Ascending aorta (tissue), 2 donors: ENCODE data around the gene EMILIN3. TPM values are rescaled to one million over a fixed set of nuclear protein-coding genes. Genes with fewer than 3 reads are reported as not detected.
A peak's percentile ranks its signal among the peaks of the same experiment; 100 is the strongest.

Experiments
- DNase-seq, 2 donors: peaks; one replicate each; pipeline ENCODE4 v3.0.0-alpha.2; 2019; ENCODE audit warnings: low spot score in 2 of 2
- H3K27ac ChIP-seq, 2 donors: fragments of 200-600 bp; sonication (generic); one replicate each; pipeline ENCODE4 v1.5.1; 2016 to 2017; ENCODE audit warnings: mild to moderate bottlenecking in 1 of 2
- H3K27me3 ChIP-seq: fragments of 200-600 bp; sonication (generic); one replicate; pipeline ENCODE4 v1.5.1; 2017
- H3K36me3 ChIP-seq, 2 donors: fragments of 200-600 bp; sonication (generic); one replicate each; pipeline ENCODE4 v1.5.1; 2016
- H3K4me1 ChIP-seq, 2 donors: fragments of 200-600 bp; sonication (generic); one replicate each; pipeline ENCODE4 v1.5.1; 2016 to 2017; ENCODE audit warnings: mild to moderate bottlenecking in 1 of 2
- H3K4me3 ChIP-seq, 2 donors: fragments of 200-600 bp; sonication (generic); one replicate each; pipeline ENCODE4 v1.5.1; 2016 to 2017; ENCODE audit warnings: mild to moderate bottlenecking in 1 of 2
- H3K9me3 ChIP-seq, 2 donors: fragments of 200-600 bp; sonication (generic); one replicate each; pipeline ENCODE4 v1.5.1; 2016
- CTCF ChIP-seq, 3 experiments: fragments of 200-600 bp in 2 of 3; fragments of 450-650 bp in 1 of 3; sonication (generic) in 2 of 3; IDR thresholded peaks; one replicate each; pipeline ENCODE4 v1.5.1; 2016 to 2019; ENCODE audit warnings: antibody characterized with exemption in 3 of 3, mild to moderate bottlenecking in 1 of 3, moderate library complexity in 1 of 3
- intact Hi-C: fragments of 100-400 bp; cut with DNase I; formaldehyde crosslinking; loops from one replicate; pipeline ENCODE4 v1.15.1; 2023
- total RNA-seq: library from RNA; depleted of rRNA; stranded (reverse); fragments of >200 nt; gene quantifications from one replicate; pipeline ENCODE4 v1.1.0, GENCODE V29; 2016

EMILIN3 gene
- total RNA-seq, 1 donor from 2014 or later: 0.53 TPM

GRCh38 chr20:41330941-41331340 is 35.7 kb downstream of the EMILIN3 start:
- H3K36me3 ChIP-seq: no peaks in the 10 kb centered on the region
- no peaks in the 10 kb centered on the region for H3K27me3 ChIP-seq
- DNase-seq: peak in 1 of 2 donors; percentile 57
- TF ChIP-seq CTCF (IDR thresholded peaks at IDR 0.05): no peak
- H3K4me3 ChIP-seq: no peak overlapping the region
- intact Hi-C loops: loop anchor here (10.0 kb wide), 1 partner anchor 826 kb away; no protein-coding TSS in a partner anchor
- peaks cover 9 to 14% of the 10 kb centered on the region in 2 donors for H3K4me1 ChIP-seq
- no peaks in the 10 kb centered on the region for H3K9me3 ChIP-seq
- H3K27ac ChIP-seq: no peak overlapping the region

- no peak for TF ChIP-seq CTCF (IDR thresholded peaks at IDR 0.05)
- Histone ChIP-seq H3K36me3 (no peaks in the 10 kb centered on the region), H3K27ac (peak overlapping the region; percentile 89 to 95), H3K9me3 (no peaks in the 10 kb centered on the region), H3K27me3 (no peaks in the 10 kb centered on the region), H3K4me1 (peaks cover 9 to 14% of the 10 kb centered on the region in 2 donors), H3K4me3 (no peak overlapping the region)
- intact Hi-C loops: loop anchor here (10.0 kb wide), 1 partner anchor 826 kb away; no protein-coding TSS in a partner anchor
- peak in 1 of 2 donors; percentile 65 for DNase-seq
Observed at GRCh38 chr20:41330343-41330720, 36.3 kb downstream of the EMILIN3 start.

- intact Hi-C loops: loop anchor here (1.0 to 10.0 kb wide), 3 partner anchors 12 to 825 kb away; partner anchors contain the start of gene ZHX3
- Histone ChIP-seq H3K36me3 (no peaks in the 10 kb centered on the region), H3K27me3 (no peaks in the 10 kb centered on the region), H3K27ac (peak overlapping the region; percentile 89 to 95), H3K9me3 (no peaks in the 10 kb centered on the region), H3K4me3 (peak overlapping the region in 1 of 2 donors; percentile 44), H3K4me1 (peaks cover 9 to 14% of the 10 kb centered on the region in 2 donors)
- no peak for TF ChIP-seq CTCF (IDR thresholded peaks at IDR 0.05)
- DNase-seq: peak; percentile 80 to 96
Observed at GRCh38 chr20:41329435-41330342, 36.9 kb downstream of the EMILIN3 start.

GRCh38 chr20:41327178-41327577 is 39.4 kb downstream of the EMILIN3 start:
- Histone ChIP-seq H3K4me1 (peaks cover 9 to 14% of the 10 kb centered on the region in 2 donors), H3K36me3 (no peaks in the 10 kb centered on the region), H3K4me3 (no peak overlapping the region), H3K27me3 (no peaks in the 10 kb centered on the region), H3K9me3 (no peaks in the 10 kb centered on the region), H3K27ac (peak overlapping the region; percentile 38 to 89)
- peak in 1 of 2 donors; percentile 34 for DNase-seq
- intact Hi-C loops: no loop called here
- no peak for TF ChIP-seq CTCF (IDR thresholded peaks at IDR 0.05)

GRCh38 chr20:41320976-41321375 is 45.6 kb downstream of the EMILIN3 start:
- intact Hi-C loops: no loop called here
- Histone ChIP-seq H3K9me3 (no peaks in the 10 kb centered on the region), H3K27me3 (no peaks in the 10 kb centered on the region), H3K27ac (peak overlapping the region in 1 of 2 donors; percentile 11), H3K36me3 (no peaks in the 10 kb centered on the region), H3K4me3 (no peak overlapping the region), H3K4me1 (peaks cover 0 to 3% of the 10 kb centered on the region in 2 donors)
- TF ChIP-seq CTCF (IDR thresholded peaks at IDR 0.05): no peak
- no peak for DNase-seq
